Sigmoid colon (tissue), 7 donors: ENCODE measurements around the gene SLFN12L. TPM values are rescaled to one million over a fixed set of nuclear protein-coding genes. Genes with fewer than 3 reads are reported as not detected.
"Not testable (repeated sequence)": the region's sequence is repeated elsewhere in the genome, so short reads cannot be mapped to it uniquely, and the experiment has no call there.

Experiments used
- DNase-seq: peaks from one replicate; pipeline ENCODE4 v3.0.0-alpha.2; 2019
- H3K27ac ChIP-seq, 4 donors: fragments of 200-600 bp; sonication (generic); one replicate each; pipeline ENCODE4 v1.5.1; 2016 to 2019; ENCODE audit warnings: mild to moderate bottlenecking in 1 of 4
- H3K27me3 ChIP-seq, 3 donors: fragments of 200-600 bp; sonication (generic); one replicate each; pipeline ENCODE4 v1.5.1; 2019; ENCODE audit warnings: mild to moderate bottlenecking in 1 of 3
- H3K36me3 ChIP-seq, 4 donors: fragments of 200-600 bp; sonication (generic); one replicate each; pipeline ENCODE4 v1.5.1; 2016 to 2019
- H3K4me1 ChIP-seq, 4 donors: fragments of 200-600 bp; sonication (generic); one replicate each; pipeline ENCODE4 v1.5.1; 2017 to 2019
- H3K4me3 ChIP-seq, 4 donors: fragments of 200-600 bp; sonication (generic); one replicate each; pipeline ENCODE4 v1.5.1; 2017 to 2019; ENCODE audit warnings: mild to moderate bottlenecking in 2 of 4, moderate library complexity in 1 of 4
- H3K9me3 ChIP-seq, 4 donors: fragments of 200-600 bp in 3 of 4; sonication (generic) in 3 of 4; one replicate each; pipeline versions ENCODE4 v1.5.1 to v1.6.1; 2013 to 2019
- EP300 ChIP-seq, 4 donors: sonication (generic); formaldehyde crosslinking; IDR thresholded peaks; one replicate each; pipeline ENCODE4 v1.6.1; 2017; ENCODE audit warnings: antibody characterized with exemption in 4 of 4
- POLR2A ChIP-seq, 2 donors: fragments of 450-650 bp; IDR thresholded peaks; one replicate each; pipeline ENCODE4 v1.6.1; 2016; ENCODE audit warnings: antibody characterized with exemption in 2 of 2, mild to moderate bottlenecking in 2 of 2, moderate library complexity in 2 of 2
- POLR2AphosphoS5 ChIP-seq, 4 donors: sonication (generic); formaldehyde crosslinking; IDR thresholded peaks; one replicate each; pipeline ENCODE4 v1.6.1; 2017; ENCODE audit warnings: antibody characterized with exemption in 4 of 4
- WGBS, 2 donors: extraction: QIAGEN DNeasy Blood & Tissue Kit; methylation state at CpG; one replicate each; pipeline ENCODE4 v1.1.7; 2013; 5-methylcytosine and 5-hydroxymethylcytosine counted together
- intact Hi-C: fragments of 100-400 bp; cut with DNase I; formaldehyde crosslinking; loops from one replicate; pipeline ENCODE4 v1.15.1; 2023
- polyA plus RNA-seq, 3 donors: library from polyadenylated mRNA; stranded (reverse); fragments of 200-250 nt; gene quantifications; one replicate each; pipeline ENCODE4 v1.2.3, GENCODE V29; 2013
- total RNA-seq, 4 donors: library from RNA; depleted of rRNA; stranded (reverse); fragments of >200 nt; gene quantifications; one replicate each; pipeline ENCODE4 v1.1.0, GENCODE V29; 2016
- TF ChIP-seq, protein P1 (sequence below), 4 experiments: fragments of 450-650 bp in 3 of 4; fragments of 200-600 bp in 1 of 4; IDR thresholded peaks; one replicate each; pipeline ENCODE4 v1.5.1; 2016 to 2019; ENCODE audit warnings: antibody characterized with exemption in 4 of 4, mild to moderate bottlenecking in 3 of 4, moderate library complexity in 2 of 4
- donor health status: healthy with polysubstance abuse.
- donor health status: Bipolar disorder and iron deficiency.
- donor health status: healthy.

The SLFN12L gene
- total and polyA plus RNA-seq, 7 donors, result 0.27 to 1.9 (median 0.71) TPM; not detected in 2

DNA sequence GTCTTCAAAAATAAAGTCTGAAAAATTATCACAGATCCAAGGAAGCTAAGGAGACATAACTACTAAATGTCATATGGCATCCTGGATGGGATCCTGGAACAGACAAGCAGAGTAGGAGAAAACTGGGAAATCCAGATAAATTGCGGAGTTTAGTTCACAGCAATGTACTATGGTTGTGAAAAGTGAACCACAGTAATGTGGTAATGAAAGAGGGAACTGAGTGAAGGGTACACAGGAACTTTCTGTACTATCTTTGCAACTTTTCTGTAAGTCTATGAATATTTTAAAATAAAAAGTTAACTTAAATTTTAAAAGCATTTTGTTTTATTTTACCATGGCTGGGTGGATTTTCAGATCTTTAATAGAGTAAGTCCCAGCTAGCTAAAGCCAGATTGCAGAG, 16.3 kb downstream of the SLFN12L start:
- DNase-seq, result no peak
- Histone ChIP-seq H3K36me3 (no peaks in the 10 kb centered on the region), H3K4me1 (no peaks in the 10 kb centered on the region), H3K9me3 (no peaks in the 10 kb centered on the region), H3K4me3 (no peak overlapping the region), H3K27ac (no peak overlapping the region), H3K27me3 (peaks cover 0 to 8% (median 0%) of the 10 kb centered on the region in 3 donors)
- intact Hi-C loops, result no loop called here
- 72 to 87% methylated on average over 1 of the region's 1 CpG for WGBS, 2 donors
- TF ChIP-seq, protein P1, sequence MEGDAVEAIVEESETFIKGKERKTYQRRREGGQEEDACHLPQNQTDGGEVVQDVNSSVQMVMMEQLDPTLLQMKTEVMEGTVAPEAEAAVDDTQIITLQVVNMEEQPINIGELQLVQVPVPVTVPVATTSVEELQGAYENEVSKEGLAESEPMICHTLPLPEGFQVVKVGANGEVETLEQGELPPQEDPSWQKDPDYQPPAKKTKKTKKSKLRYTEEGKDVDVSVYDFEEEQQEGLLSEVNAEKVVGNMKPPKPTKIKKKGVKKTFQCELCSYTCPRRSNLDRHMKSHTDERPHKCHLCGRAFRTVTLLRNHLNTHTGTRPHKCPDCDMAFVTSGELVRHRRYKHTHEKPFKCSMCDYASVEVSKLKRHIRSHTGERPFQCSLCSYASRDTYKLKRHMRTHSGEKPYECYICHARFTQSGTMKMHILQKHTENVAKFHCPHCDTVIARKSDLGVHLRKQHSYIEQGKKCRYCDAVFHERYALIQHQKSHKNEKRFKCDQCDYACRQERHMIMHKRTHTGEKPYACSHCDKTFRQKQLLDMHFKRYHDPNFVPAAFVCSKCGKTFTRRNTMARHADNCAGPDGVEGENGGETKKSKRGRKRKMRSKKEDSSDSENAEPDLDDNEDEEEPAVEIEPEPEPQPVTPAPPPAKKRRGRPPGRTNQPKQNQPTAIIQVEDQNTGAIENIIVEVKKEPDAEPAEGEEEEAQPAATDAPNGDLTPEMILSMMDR (IDR thresholded peaks at IDR 0.05), result no peak
- no peak for TF ChIP-seq EP300 (IDR thresholded peaks at IDR 0.05)
- no peak for TF ChIP-seq POLR2A (IDR thresholded peaks at IDR 0.05)
- TF ChIP-seq POLR2AphosphoS5 (IDR thresholded peaks at IDR 0.05), result no peak

DNA sequence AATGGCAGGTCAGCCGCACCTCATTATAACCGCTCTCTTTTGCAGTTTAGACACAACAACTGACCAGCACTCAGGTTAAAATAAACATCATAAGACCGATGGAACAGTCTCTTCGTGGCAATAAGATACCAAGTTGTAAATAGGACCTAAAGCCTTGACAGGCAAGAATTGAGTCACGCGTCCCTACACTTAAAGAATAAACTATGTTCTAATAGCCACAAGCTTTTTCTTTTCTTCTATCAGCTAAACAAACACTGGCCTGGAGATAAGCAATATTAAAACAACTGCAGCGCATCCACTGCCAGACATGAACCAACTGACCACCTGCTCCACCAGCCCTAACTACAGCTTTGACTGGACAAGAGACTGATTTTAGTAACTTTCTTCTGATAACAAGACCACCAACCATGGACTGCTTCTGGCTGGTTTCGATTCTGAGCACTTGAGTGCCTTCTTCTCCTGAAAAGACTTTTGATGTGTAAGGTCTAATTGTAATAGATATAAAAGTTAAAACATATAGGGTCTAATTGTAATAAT, 17.5 kb downstream of the SLFN12L start:
- no peak overlapping the region for H3K27ac ChIP-seq
- no peaks in the 10 kb centered on the region for H3K9me3 ChIP-seq
- 27 to 68% methylated on average over 8 of the region's 8 CpGs for WGBS, 2 donors
- intact Hi-C loops, result no loop called here
- no peak for DNase-seq
- H3K4me3 ChIP-seq, result no peak overlapping the region
- no peaks in the 10 kb centered on the region for H3K4me1 ChIP-seq
- H3K36me3 ChIP-seq, result no peaks in the 10 kb centered on the region
- TF ChIP-seq POLR2AphosphoS5 (IDR thresholded peaks at IDR 0.05) (no peak), EP300 (IDR thresholded peaks at IDR 0.05) (no peak), POLR2A (IDR thresholded peaks at IDR 0.05) (no peak)
- TF ChIP-seq, protein P1 (IDR thresholded peaks at IDR 0.05), result no peak
- peaks cover 0 to 19% (median 8%) of the 10 kb centered on the region in 3 donors for H3K27me3 ChIP-seq

DNA sequence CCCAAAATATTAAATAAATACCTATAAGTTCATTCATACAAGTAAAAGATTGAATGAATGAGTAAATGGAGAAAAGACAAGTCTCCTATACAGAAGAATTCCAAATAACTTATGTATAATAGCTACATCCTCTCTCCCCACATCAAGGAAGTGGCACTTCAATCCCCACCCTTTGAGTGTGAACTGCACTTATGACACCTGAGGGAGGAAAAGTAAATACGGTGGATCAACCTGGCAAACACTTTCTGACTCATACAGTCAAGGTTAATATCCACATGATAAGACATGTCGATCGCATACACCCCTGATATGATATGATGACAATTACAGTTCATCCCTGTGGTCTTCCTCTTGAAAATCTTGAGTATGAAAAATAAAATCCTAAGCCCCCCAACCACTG, 18.0 kb downstream of the SLFN12L start:
- no peaks in the 10 kb centered on the region for H3K4me1 ChIP-seq
- intact Hi-C loops, result no loop called here
- H3K9me3 ChIP-seq, result no peaks in the 10 kb centered on the region
- H3K36me3 ChIP-seq, result no peaks in the 10 kb centered on the region
- H3K4me3 ChIP-seq, result no peak overlapping the region
- 12 to 64% methylated on average over 3 of the region's 3 CpGs for WGBS, 2 donors
- no peak overlapping the region for H3K27ac ChIP-seq
- TF ChIP-seq POLR2A (IDR thresholded peaks at IDR 0.05) (no peak), EP300 (IDR thresholded peaks at IDR 0.05) (no peak), POLR2AphosphoS5 (IDR thresholded peaks at IDR 0.05) (no peak)
- TF ChIP-seq, protein P1 (IDR thresholded peaks at IDR 0.05), result no peak
- DNase-seq, result no peak
- peaks cover 0 to 25% (median 12%) of the 10 kb centered on the region in 3 donors for H3K27me3 ChIP-seq

DNA sequence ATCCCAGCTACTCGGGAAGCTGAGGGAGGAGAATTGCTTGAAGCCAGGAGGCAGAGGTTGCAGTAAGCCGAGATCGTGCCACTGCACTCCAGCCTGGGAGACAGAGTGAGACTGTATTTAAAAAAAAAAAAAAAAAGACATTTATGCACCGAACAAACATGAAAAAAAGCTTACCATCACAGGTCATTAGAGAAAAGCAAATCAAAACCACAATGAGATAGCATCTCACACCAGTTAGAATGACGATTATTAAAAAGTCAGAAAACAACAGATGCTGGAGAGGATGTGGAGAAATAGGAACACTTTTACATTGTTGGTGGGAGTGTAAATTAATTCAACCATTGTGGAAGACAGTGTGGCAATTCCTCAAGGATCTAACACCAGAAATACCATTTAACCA, 19.0 kb downstream of the SLFN12L start:
- H3K27me3 ChIP-seq, result peaks cover 0 to 26% (median 12%) of the 10 kb centered on the region in 3 donors
- H3K4me1 ChIP-seq, DNase-seq, H3K27ac ChIP-seq, H3K36me3 ChIP-seq, H3K4me3 ChIP-seq, intact Hi-C loops, H3K9me3 ChIP-seq: not testable (repeated sequence)
- WGBS, 2 donors, result 84 to 90% methylated on average over 5 of the region's 5 CpGs

DNA sequence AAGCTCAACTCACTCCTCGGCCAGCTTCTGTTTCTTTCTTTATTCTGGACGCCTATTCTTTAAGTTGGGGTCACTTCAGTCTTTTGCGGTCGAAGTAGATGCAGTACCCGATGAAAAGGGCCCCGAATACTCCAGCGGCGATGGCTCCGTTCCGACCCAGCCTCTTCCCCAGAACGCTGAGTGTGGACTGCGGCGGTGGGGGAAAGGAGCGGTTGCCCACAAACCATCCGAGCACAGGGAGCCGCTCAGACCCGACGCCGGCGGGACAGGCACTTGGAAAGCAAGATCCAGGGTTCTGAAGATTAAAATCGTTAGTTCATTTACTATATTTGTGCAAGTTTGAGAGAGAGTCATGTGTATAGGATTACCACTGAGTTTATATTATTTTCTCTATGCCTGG, 22.5 kb downstream of the SLFN12L start:
- Histone ChIP-seq H3K4me3 (no peak overlapping the region), H3K4me1 (no peaks in the 10 kb centered on the region), H3K9me3 (no peaks in the 10 kb centered on the region), H3K36me3 (no peaks in the 10 kb centered on the region), H3K27ac (no peak overlapping the region), H3K27me3 (peaks cover 0 to 39% (median 12%) of the 10 kb centered on the region in 3 donors)
- DNase-seq, result no peak
- 65 to 68% methylated on average over 21 of the region's 21 CpGs for WGBS, 2 donors
- intact Hi-C loops, result no loop called here
- no peak for TF ChIP-seq POLR2AphosphoS5 (IDR thresholded peaks at IDR 0.05)
- TF ChIP-seq, protein P1 (IDR thresholded peaks at IDR 0.05), result no peak
